PC-9 (cell line): ENCODE results near the gene FBXL5. TPM values are rescaled to one million over a fixed set of nuclear protein-coding genes. Genes with fewer than 3 reads are reported as not detected.

Experiments
- BruUV-seq: library from RNA; stranded (reverse); fragments of 400-500 nt; replicated peaks from 2 replicates; lab custom pipeline; 2021; lab: Mats Ljungman, UMichigan
- CTCF ChIA-PET: fragments of 300-600 bp; sonication (Branson Sonifier 250); formaldehyde crosslinking; loops from one replicate; lab custom pipeline; 2022; ENCODE audit warnings: antibody characterized with exemption; lab: Charles Lee
- POLR2A ChIA-PET: fragments of 300-600 bp; sonication (Branson Sonifier 250); formaldehyde crosslinking; loops from one replicate; lab custom pipeline; 2022; ENCODE audit warnings: antibody characterized with exemption; ENCODE audit not compliant: unreplicated experiment; lab: Charles Lee
- DNase-seq, 2 experiments: peaks; one replicate each; pipeline versions ENCODE4 v3.0.0 to v3.0.0-alpha.2; 2015 to 2022; ENCODE audit warnings: mixed read lengths in 1 of 2
- H2AFZ ChIP-seq: fragments of 200-600 bp; sonication (generic); 2 replicates; pipeline ENCODE4 v1.8.1; 2017; ENCODE audit warnings: antibody characterized with exemption
- H3F3A ChIP-seq: fragments of 200-600 bp; sonication (generic); 2 replicates; pipeline ENCODE4 v1.8.1; 2017; ENCODE audit warnings: antibody characterized with exemption, mild to moderate bottlenecking, low read depth; ENCODE audit not compliant: insufficient read depth
- H3K27ac ChIP-seq: fragments of 200-600 bp; sonication (generic); 2 replicates; pipeline ENCODE4 v1.6.1; 2016; ENCODE audit warnings: mixed run types
- H3K27me3 ChIP-seq: fragments of 200-600 bp; sonication (generic); 2 replicates; pipeline ENCODE4 v1.6.1; 2016; ENCODE audit warnings: low read depth, mixed run types; ENCODE audit not compliant: insufficient read depth
- H3K36me3 ChIP-seq: fragments of 200-600 bp; sonication (generic); 2 replicates; pipeline ENCODE4 v1.6.1; 2016; ENCODE audit warnings: low read depth, mixed run types
- H3K4me1 ChIP-seq: fragments of 200-600 bp; sonication (generic); replicated peaks from 2 replicates; pipeline ENCODE4 v1.6.1; 2016; ENCODE audit warnings: mixed run types; ENCODE audit not compliant: insufficient read depth
- H3K4me2 ChIP-seq: fragments of 200-600 bp; sonication (generic); 2 replicates; pipeline ENCODE4 v1.6.1; 2017; ENCODE audit warnings: mixed run types
- H3K4me3 ChIP-seq: fragments of 200-600 bp; sonication (generic); 2 replicates; pipeline ENCODE4 v1.6.1; 2016; ENCODE audit warnings: mixed run types
- H3K79me2 ChIP-seq: fragments of 200-600 bp; sonication (generic); 2 replicates; pipeline ENCODE4 v1.6.1; 2017; ENCODE audit warnings: low read depth, mixed run types
- H3K9me2 ChIP-seq: fragments of 200-600 bp; sonication (generic); 2 replicates; pipeline ENCODE4 v1.8.1; 2017; ENCODE audit warnings: mild to moderate bottlenecking; ENCODE audit not compliant: insufficient read depth
- H3K9me3 ChIP-seq: fragments of 200-600 bp; sonication (generic); 2 replicates; pipeline ENCODE4 v1.8.1; 2016; ENCODE audit warnings: low read depth; ENCODE audit not compliant: insufficient read depth
- H4K20me1 ChIP-seq: fragments of 200-600 bp; sonication (generic); 2 replicates; pipeline ENCODE4 v1.8.1; 2017; ENCODE audit not compliant: insufficient read depth
- EZH2 ChIP-seq: fragments of 200-600 bp; sonication (generic); IDR thresholded peaks from 2 replicates; pipeline ENCODE4 v1.8.0; 2017; ENCODE audit warnings: antibody characterized with exemption, low read depth
- intact Hi-C: fragments of 100-400 bp; cut with micrococcal nuclease; formaldehyde crosslinking; loops from one replicate; pipeline ENCODE4 v1.10.0; 2022; ENCODE audit not compliant: unreplicated experiment
- total RNA-seq: library from RNA; stranded (reverse); gene quantifications from 2 replicates; pipeline ENCODE4 v1.2.3, GENCODE V29; 2021
- TF ChIP-seq, protein P1 (sequence below): fragments of 200-600 bp; sonication (generic); conservative IDR thresholded peaks from 2 replicates; pipeline ENCODE4 v1.6.1; 2017; ENCODE audit warnings: mixed run types, antibody characterized with exemption, mild to moderate bottlenecking, moderate library complexity

Gene FBXL5
- total RNA-seq, 1 experiment from 2014 or later = 40.7 TPM

DNA sequence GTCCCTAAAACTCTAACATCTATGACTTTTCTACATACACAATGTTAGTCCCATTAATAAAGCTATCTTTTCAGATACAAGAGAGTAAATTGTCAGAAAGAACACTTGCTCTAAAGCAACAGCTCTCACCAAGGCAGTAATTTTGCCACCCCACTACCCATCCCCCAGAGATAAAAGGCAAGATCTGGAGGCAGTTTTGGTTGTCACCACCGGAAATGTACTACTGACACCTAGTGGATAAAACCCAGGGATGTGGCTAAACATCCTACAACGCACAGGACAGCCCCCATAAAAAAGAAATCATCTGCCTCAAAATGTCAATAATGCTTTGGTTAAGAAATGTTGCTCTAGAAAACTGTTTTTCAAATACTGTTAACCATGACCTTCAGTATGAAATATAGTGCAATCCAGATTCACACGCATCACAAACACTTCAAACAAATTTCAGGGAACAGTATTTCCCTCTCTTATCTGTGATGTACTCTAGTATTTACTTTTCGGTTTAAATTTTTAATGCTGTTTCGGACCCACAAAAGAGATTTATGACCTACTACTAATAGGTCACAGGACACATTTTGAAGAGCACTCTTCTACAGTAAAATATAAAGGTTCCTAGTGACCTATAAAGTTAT, 5.1 kb downstream of the FBXL5 start:
- Histone ChIP-seq H3F3A (no peaks in the 10 kb centered on the region), H3K4me2 (peak overlapping the region; percentile 5; the same call in 1 of the 2 replicates), H2AFZ (no peak overlapping the region), H3K4me1 (peaks cover 19% of the 10 kb centered on the region), H3K27me3 (no peaks in the 10 kb centered on the region), H3K9me3 (no peaks in the 10 kb centered on the region), H3K79me2 (peaks cover 86% of the 10 kb centered on the region), H3K9me2 (no peaks in the 10 kb centered on the region), H4K20me1 (no peaks in the 10 kb centered on the region), H3K4me3 (no peak overlapping the region), H3K36me3 (no peaks in the 10 kb centered on the region; the same call in 1 of the 2 replicates), H3K27ac (no peak overlapping the region)
- no peak for TF ChIP-seq EZH2
- TF ChIP-seq, protein P1, sequence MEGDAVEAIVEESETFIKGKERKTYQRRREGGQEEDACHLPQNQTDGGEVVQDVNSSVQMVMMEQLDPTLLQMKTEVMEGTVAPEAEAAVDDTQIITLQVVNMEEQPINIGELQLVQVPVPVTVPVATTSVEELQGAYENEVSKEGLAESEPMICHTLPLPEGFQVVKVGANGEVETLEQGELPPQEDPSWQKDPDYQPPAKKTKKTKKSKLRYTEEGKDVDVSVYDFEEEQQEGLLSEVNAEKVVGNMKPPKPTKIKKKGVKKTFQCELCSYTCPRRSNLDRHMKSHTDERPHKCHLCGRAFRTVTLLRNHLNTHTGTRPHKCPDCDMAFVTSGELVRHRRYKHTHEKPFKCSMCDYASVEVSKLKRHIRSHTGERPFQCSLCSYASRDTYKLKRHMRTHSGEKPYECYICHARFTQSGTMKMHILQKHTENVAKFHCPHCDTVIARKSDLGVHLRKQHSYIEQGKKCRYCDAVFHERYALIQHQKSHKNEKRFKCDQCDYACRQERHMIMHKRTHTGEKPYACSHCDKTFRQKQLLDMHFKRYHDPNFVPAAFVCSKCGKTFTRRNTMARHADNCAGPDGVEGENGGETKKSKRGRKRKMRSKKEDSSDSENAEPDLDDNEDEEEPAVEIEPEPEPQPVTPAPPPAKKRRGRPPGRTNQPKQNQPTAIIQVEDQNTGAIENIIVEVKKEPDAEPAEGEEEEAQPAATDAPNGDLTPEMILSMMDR = peak; percentile 66
- peak in 1 of 2 experiments; percentile 51 for DNase-seq
- intact Hi-C loops = loop anchor here (2.0 to 10.0 kb wide), 4 partner anchors 42 to 415 kb away; partner anchors contain the start of gene CD38
- CTCF ChIA-PET = interaction anchor here (0.6 to 1.1 kb wide), 3 partner anchors 12 to 417 kb away, joined by 3 to 13 read pairs (median 10); no protein-coding TSS in a partner anchor
- POLR2A ChIA-PET = no interaction called here
- BruUV-seq = no TSS peak

DNA sequence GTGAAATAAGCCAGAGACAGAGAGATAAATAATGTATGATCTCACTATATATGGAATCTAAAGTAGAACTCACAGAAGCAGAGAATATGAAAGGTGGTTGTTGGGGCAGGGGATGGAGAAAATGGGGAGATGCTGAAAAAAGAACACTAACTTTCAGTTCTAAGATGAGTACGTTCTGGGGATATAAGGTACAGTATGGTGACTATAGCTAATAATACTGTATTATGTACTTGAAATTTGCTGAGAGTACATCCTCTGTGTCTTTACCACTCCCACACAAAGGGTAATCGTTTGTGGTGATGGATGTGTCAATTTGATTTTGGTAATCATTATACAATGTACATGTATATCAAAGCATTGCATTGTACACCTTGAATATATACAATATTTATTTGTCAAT, 6.6 kb downstream of the FBXL5 start:
- no peak overlapping the region for H3K4me3 ChIP-seq
- intact Hi-C loops = no loop called here
- no peaks in the 10 kb centered on the region for H3F3A ChIP-seq
- POLR2A ChIA-PET = no interaction called here
- DNase-seq = no peak
- H3K4me1 ChIP-seq = peaks cover 15% of the 10 kb centered on the region
- no peak overlapping the region for H3K4me2 ChIP-seq
- no peak overlapping the region for H2AFZ ChIP-seq
- H3K79me2 ChIP-seq = peaks cover 77% of the 10 kb centered on the region
- no peaks in the 10 kb centered on the region for H3K27me3 ChIP-seq
- no peak overlapping the region for H3K27ac ChIP-seq
- CTCF ChIA-PET = interaction anchor here (1.1 kb wide), 1 partner anchor 13 kb away, joined by 10 read pairs; no protein-coding TSS in a partner anchor
- no peaks in the 10 kb centered on the region for H3K9me3 ChIP-seq
- TF ChIP-seq, protein P1 = no peak
- no peak for TF ChIP-seq EZH2
- no peaks in the 10 kb centered on the region for H3K9me2 ChIP-seq
- no peaks in the 10 kb centered on the region for H4K20me1 ChIP-seq
- H3K36me3 ChIP-seq = no peaks in the 10 kb centered on the region; the same call in 1 of the 2 replicates
- BruUV-seq = no TSS peak

DNA sequence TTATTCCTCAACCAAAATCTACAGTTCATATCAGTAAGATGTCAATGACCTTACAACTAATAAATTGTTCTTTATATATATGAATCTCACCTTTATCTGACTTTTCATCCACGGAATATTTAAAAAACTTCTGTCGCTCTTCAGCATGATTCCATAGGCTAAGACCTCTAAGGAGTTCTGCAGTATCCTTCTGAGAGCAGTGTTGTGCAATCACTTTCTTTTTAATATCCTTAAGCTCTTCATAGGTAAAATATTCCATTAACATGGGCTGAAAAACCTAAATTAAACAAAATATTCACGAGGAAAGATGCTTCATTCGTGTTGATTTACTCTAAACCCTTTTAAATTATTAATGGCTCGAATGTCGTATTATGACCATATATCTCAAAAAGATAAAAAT, 16.7 kb downstream of the FBXL5 start:
- ChIA-PET POLR2A (no interaction called here), CTCF (no interaction called here)
- H3K9me2 ChIP-seq = no peaks in the 10 kb centered on the region
- H3K4me2 ChIP-seq = no peak overlapping the region
- H3F3A ChIP-seq = peaks cover 13% of the 10 kb centered on the region; the same call in 1 of the 2 replicates
- no TSS peak for BruUV-seq
- H3K79me2 ChIP-seq = no peaks in the 10 kb centered on the region
- peaks cover 8% of the 10 kb centered on the region for H3K36me3 ChIP-seq
- H4K20me1 ChIP-seq = no peaks in the 10 kb centered on the region; the same call in 1 of the 2 replicates
- TF ChIP-seq, protein P1 = no peak
- no peak for TF ChIP-seq EZH2
- H3K4me1 ChIP-seq = peaks cover 15% of the 10 kb centered on the region
- intact Hi-C loops = no loop called here
- no peaks in the 10 kb centered on the region for H3K27me3 ChIP-seq
- no peak overlapping the region for H2AFZ ChIP-seq
- H3K9me3 ChIP-seq = no peaks in the 10 kb centered on the region
- DNase-seq = no peak
- no peak overlapping the region for H3K4me3 ChIP-seq
- H3K27ac ChIP-seq = no peak overlapping the region
